ENCODE measurements around the gene PRDM2.

GRCh38 chr1:13699936-13700520, at the start of gene PRDM2:
- TF ChIP-seq, protein P1, sequence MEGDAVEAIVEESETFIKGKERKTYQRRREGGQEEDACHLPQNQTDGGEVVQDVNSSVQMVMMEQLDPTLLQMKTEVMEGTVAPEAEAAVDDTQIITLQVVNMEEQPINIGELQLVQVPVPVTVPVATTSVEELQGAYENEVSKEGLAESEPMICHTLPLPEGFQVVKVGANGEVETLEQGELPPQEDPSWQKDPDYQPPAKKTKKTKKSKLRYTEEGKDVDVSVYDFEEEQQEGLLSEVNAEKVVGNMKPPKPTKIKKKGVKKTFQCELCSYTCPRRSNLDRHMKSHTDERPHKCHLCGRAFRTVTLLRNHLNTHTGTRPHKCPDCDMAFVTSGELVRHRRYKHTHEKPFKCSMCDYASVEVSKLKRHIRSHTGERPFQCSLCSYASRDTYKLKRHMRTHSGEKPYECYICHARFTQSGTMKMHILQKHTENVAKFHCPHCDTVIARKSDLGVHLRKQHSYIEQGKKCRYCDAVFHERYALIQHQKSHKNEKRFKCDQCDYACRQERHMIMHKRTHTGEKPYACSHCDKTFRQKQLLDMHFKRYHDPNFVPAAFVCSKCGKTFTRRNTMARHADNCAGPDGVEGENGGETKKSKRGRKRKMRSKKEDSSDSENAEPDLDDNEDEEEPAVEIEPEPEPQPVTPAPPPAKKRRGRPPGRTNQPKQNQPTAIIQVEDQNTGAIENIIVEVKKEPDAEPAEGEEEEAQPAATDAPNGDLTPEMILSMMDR (IDR thresholded peaks at IDR 0.05): no peak
- peak in 1 of 2 donors; percentile 34 for TF ChIP-seq POLR2A (IDR thresholded peaks at IDR 0.05)

Data from Peyer's patch (tissue), 4 donors.